Gastrocnemius medialis (tissue), 4 donors: ENCODE results near the gene CENPP.

Experiments used
- CTCF ChIP-seq, 5 experiments: fragments of 450-650 bp in 3 of 5; fragments of 200-600 bp in 2 of 5; sonication (generic) in 2 of 5; IDR thresholded peaks in 4 of 5; conservative IDR thresholded peaks in 1 of 5; 1 replicate in 4 of 5; 2 replicates in 1 of 5; pipeline ENCODE4 v1.5.1; 2016 to 2019; ENCODE audit warnings: antibody characterized with exemption in 5 of 5, mild to moderate bottlenecking in 3 of 5, moderate library complexity in 3 of 5
- POLR2A ChIP-seq, 2 donors: fragments of 450-650 bp; IDR thresholded peaks; one replicate each; pipeline ENCODE4 v1.6.1; 2017; ENCODE audit warnings: antibody characterized with exemption in 2 of 2, mild to moderate bottlenecking in 2 of 2, moderate library complexity in 2 of 2

DNA sequence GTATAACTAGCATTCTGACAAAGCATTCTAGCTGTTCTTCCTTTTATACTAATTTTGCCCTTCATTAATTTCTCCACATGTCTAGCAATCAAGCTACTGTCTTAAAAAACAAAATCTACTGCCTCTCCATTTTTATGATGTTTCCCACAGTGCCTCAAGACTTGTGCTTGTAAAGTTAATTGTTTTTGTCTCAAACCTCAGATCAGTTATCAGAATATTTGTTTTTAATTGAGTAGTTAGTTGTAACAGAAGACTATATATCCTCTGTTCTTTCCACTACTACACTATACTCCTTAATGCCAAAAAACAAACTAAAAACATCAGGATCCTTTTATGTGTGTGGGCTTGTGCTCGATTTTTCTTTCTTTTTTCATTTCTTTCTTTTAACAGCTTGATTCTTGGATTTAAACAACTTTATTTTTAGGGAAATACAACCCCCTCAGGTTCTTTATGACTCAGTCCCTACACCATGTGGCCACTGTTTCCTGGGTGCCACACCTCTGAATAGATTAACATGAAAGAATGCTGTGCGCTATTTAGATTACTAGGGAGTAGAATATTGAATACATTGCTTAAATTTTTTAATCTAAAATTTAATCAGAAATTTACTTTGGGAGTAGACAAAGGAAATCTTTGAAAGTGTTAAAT, 155.4 kb downstream of the CENPP start:
- no peak for TF ChIP-seq POLR2A (IDR thresholded peaks at IDR 0.05)
- no peak for TF ChIP-seq CTCF (IDR thresholded peaks at IDR 0.05 in 4 of 5, conservative IDR thresholded peaks at IDR 0.05 in 1 of 5)
